CD4-positive, alpha-beta memory T cell (primary cell): Measurements from ENCODE around the gene BIN2. TPM values are rescaled to one million over a fixed set of nuclear protein-coding genes. Genes with fewer than 3 reads are reported as not detected.

Experiments used
- CTCF ChIA-PET: fragments of 350-600 bp; sonication (Branson Sonifier 250); formaldehyde crosslinking; loops from one replicate; lab custom pipeline; 2021; ENCODE audit warnings: inconsistent platforms; ENCODE audit not compliant: partially characterized antibody; lab: Charles Lee
- POLR2A ChIA-PET: fragments of 350-600 bp; sonication (Branson Sonifier 250); formaldehyde crosslinking; loops from one replicate; lab custom pipeline; 2021; ENCODE audit not compliant: partially characterized antibody; lab: Charles Lee
- DNase-seq, 5 donors: peaks; one replicate each; pipeline versions ENCODE4 v3.0.0 to v3.0.0-alpha.2; 2020 to 2022; ENCODE audit warnings: mixed read lengths in 1 of 5
- H3K27ac ChIP-seq: one replicate; pipeline ENCODE4 v1.7.0; 2013; ENCODE audit warnings: low read depth, low read length
- H3K27me3 ChIP-seq: 2 replicates; pipeline ENCODE4 v1.7.0; 2013; ENCODE audit warnings: mild to moderate bottlenecking, low read length, moderate library complexity; ENCODE audit not compliant: insufficient read depth
- H3K36me3 ChIP-seq: 2 replicates; pipeline ENCODE4 v1.7.0; 2013; ENCODE audit warnings: mild to moderate bottlenecking, low read length, moderate library complexity; ENCODE audit not compliant: insufficient read depth
- H3K4me1 ChIP-seq: 2 replicates; pipeline ENCODE4 v1.7.0; 2013; ENCODE audit warnings: mild to moderate bottlenecking, low read length, moderate library complexity; ENCODE audit not compliant: insufficient read depth
- H3K4me3 ChIP-seq, 2 donors: one replicate each; pipeline ENCODE4 v1.7.0; 2013; ENCODE audit warnings: low read length in 2 of 2, mild to moderate bottlenecking in 1 of 2
- H3K9me3 ChIP-seq, 2 donors: one replicate each; pipeline ENCODE4 v1.7.0; 2013; ENCODE audit warnings: low read length in 2 of 2, control low read depth in 1 of 2; ENCODE audit not compliant: control insufficient read depth in 1 of 2
- H3K27ac Mint-ChIP-seq, 7 donors: one replicate each; pipeline ENCODE4 v1.8.0; 2020 to 2021; ENCODE audit warnings: mixed read lengths in 7 of 7, mild to moderate bottlenecking in 6 of 7, inconsistent platforms in 3 of 7, moderate library complexity in 3 of 7
- H3K27me3 Mint-ChIP-seq, 2 donors: one replicate each; pipeline ENCODE4 v1.8.0; 2020 to 2021; ENCODE audit warnings: mixed read lengths in 2 of 2
- H3K36me3 Mint-ChIP-seq, 2 donors: one replicate each; pipeline ENCODE4 v1.8.0; 2020 to 2021; ENCODE audit warnings: mixed read lengths in 2 of 2, inconsistent platforms in 1 of 2, mild to moderate bottlenecking in 1 of 2
- H3K4me1 Mint-ChIP-seq, 4 donors: one replicate each; pipeline ENCODE4 v1.8.0; 2020 to 2021; ENCODE audit warnings: mixed read lengths in 4 of 4, mild to moderate bottlenecking in 1 of 4
- H3K4me3 Mint-ChIP-seq, 8 donors: one replicate each; pipeline ENCODE4 v1.8.0; 2020 to 2021; ENCODE audit warnings: mixed read lengths in 8 of 8, mild to moderate bottlenecking in 7 of 8, moderate library complexity in 6 of 8, inconsistent platforms in 3 of 8
- H3K9me3 Mint-ChIP-seq, 8 donors: one replicate each; pipeline ENCODE4 v1.8.0; 2020 to 2021; ENCODE audit warnings: mixed read lengths in 8 of 8, mild to moderate bottlenecking in 5 of 8, inconsistent platforms in 3 of 8, moderate library complexity in 1 of 8
- intact Hi-C: fragments of 100-400 bp; cut with micrococcal nuclease; formaldehyde crosslinking; loops from one replicate; pipeline ENCODE4 v1.15.1; 2023
- polyA plus RNA-seq, 2 donors: library from polyadenylated mRNA; unstranded; fragments of 300-500 nt; fragmentation: Illumina TruSeq; gene quantifications; one replicate each; pipeline ENCODE4 v1.2.3, GENCODE V29; 2021
- total RNA-seq, 2 experiments: library from RNA; stranded (reverse); gene quantifications; one replicate each; pipeline ENCODE4 v1.2.3, GENCODE V29; 2021

Gene BIN2
- total and polyA plus RNA-seq, 4 experiments from 2014 or later, result 183 to 309 (median 218) TPM

GRCh38 chr12:51346581-51346980 lies 22.6 kb upstream of the BIN2 start, which contains the start of gene CELA1:
Gene CELA1, minus strand, starts transcription at chr12:51346679. Its CDS starts 41 bp downstream, at chr12:51346638.
- H3K27me3 ChIP-seq, result no peaks in the 10 kb centered on the region
- Mint-ChIP-seq H3K36me3 (no peaks in the 10 kb centered on the region), H3K9me3 (peaks cover 0 to 1% (median 0%) of the 10 kb centered on the region in 8 donors), H3K27ac (peak within 1 kb of the TSS in 2 of 7 donors; percentile 52 to 61), H3K4me3 (no peak within 1 kb of the TSS), H3K27me3 (no peaks in the 10 kb centered on the region), H3K4me1 (peaks cover under 1 to 5% (median 2%) of the 10 kb centered on the region in 4 donors)
- ChIA-PET POLR2A (no interaction called here), CTCF (no interaction called here)
- no peak within 1 kb of the TSS for H3K4me3 ChIP-seq
- intact Hi-C loops, result no loop called here
- DNase-seq, result no peak
- H3K9me3 ChIP-seq, result no peaks in the 10 kb centered on the region
- no peaks in the 10 kb centered on the region for H3K36me3 ChIP-seq
- no peak within 1 kb of the TSS for H3K27ac ChIP-seq
- no peaks in the 10 kb centered on the region for H3K4me1 ChIP-seq

- Mint-ChIP-seq H3K27me3 (no peaks in the 10 kb centered on the region), H3K27ac (no peak overlapping the region), H3K9me3 (peaks cover 0 to 1% (median 0%) of the 10 kb centered on the region in 8 donors), H3K36me3 (no peaks in the 10 kb centered on the region), H3K4me1 (peaks cover 6 to 8% (median 7%) of the 10 kb centered on the region in 4 donors), H3K4me3 (no peak overlapping the region)
- CTCF ChIA-PET, result interaction anchor here (1.6 to 1.8 kb wide), 2 partner anchors 25 to 39 kb away, joined by 6 to 7 read pairs; no protein-coding TSS in a partner anchor
- no peaks in the 10 kb centered on the region for H3K9me3 ChIP-seq
- DNase-seq, result no peak
- intact Hi-C loops, result no loop called here
- POLR2A ChIA-PET, result interaction anchor here (0.6 kb wide), 1 partner anchor 128 kb away, joined by 4 read pairs; the partner anchor contains the start of gene POU6F1
- H3K27me3 ChIP-seq, result no peaks in the 10 kb centered on the region
- no peak overlapping the region for H3K4me3 ChIP-seq
- H3K27ac ChIP-seq, result no peak overlapping the region
- H3K4me1 ChIP-seq, result peaks cover 6% of the 10 kb centered on the region
- no peaks in the 10 kb centered on the region for H3K36me3 ChIP-seq
Measured at GRCh38 chr12:51345681-51346080, 21.7 kb upstream of the BIN2 start.

GRCh38 chr12:51343201-51343600 lies 19.2 kb upstream of the BIN2 start:
- ChIA-PET POLR2A (interaction anchor here (5.6 kb wide), 1 partner anchor 73 kb away, joined by 60 read pairs; the partner anchor contains the start of gene SMAGP), CTCF (interaction anchor here (1.4 to 8.1 kb wide), 6 partner anchors 23 to 91 kb away, joined by 3 to 199 read pairs (median 74); partner anchors contain the start of genes BIN2 and SMAGP)
- Mint-ChIP-seq H3K9me3 (peaks cover 0 to 5% (median 0%) of the 10 kb centered on the region in 8 donors), H3K36me3 (no peaks in the 10 kb centered on the region), H3K4me1 (peaks cover 6 to 8% (median 7%) of the 10 kb centered on the region in 4 donors), H3K4me3 (no peak overlapping the region), H3K27ac (no peak overlapping the region), H3K27me3 (no peaks in the 10 kb centered on the region)
- intact Hi-C loops, result no loop called here
- no peaks in the 10 kb centered on the region for H3K9me3 ChIP-seq
- H3K4me3 ChIP-seq, result no peak overlapping the region
- peaks cover 6% of the 10 kb centered on the region for H3K4me1 ChIP-seq
- no peak overlapping the region for H3K27ac ChIP-seq
- no peaks in the 10 kb centered on the region for H3K27me3 ChIP-seq
- H3K36me3 ChIP-seq, result no peaks in the 10 kb centered on the region
- no peak for DNase-seq

- POLR2A ChIA-PET, result interaction anchor here (0.8 to 7.7 kb wide), 10 partner anchors 12 to 125 kb away, joined by 3 to 86 read pairs (median 8); partner anchors contain the start of genes DAZAP2, POU6F1 and SMAGP
- DNase-seq, result no peak
- Histone ChIP-seq H3K27ac (no peak overlapping the region), H3K9me3 (no peaks in the 10 kb centered on the region), H3K4me3 (no peak overlapping the region), H3K4me1 (peaks cover 6% of the 10 kb centered on the region), H3K27me3 (no peaks in the 10 kb centered on the region), H3K36me3 (no peaks in the 10 kb centered on the region)
- Mint-ChIP-seq H3K4me3 (no peak overlapping the region), H3K27ac (peak overlapping the region in 1 of 7 donors; percentile 36), H3K27me3 (no peaks in the 10 kb centered on the region), H3K4me1 (peaks cover 6 to 8% (median 7%) of the 10 kb centered on the region in 4 donors), H3K36me3 (no peaks in the 10 kb centered on the region), H3K9me3 (peaks cover 0 to 5% (median 0%) of the 10 kb centered on the region in 8 donors)
- CTCF ChIA-PET, result interaction anchor here (1.0 to 8.1 kb wide), 12 partner anchors 22 to 281 kb away, joined by 3 to 199 read pairs (median 15); partner anchors contain the start of genes BIN2 and SMAGP
- intact Hi-C loops, result no loop called here
Measured at GRCh38 chr12:51342416-51342815, 18.4 kb upstream of the BIN2 start.

GRCh38 chr12:51341251-51342007 lies 17.5 kb upstream of the BIN2 start:
- no peaks in the 10 kb centered on the region for H3K36me3 ChIP-seq
- no peaks in the 10 kb centered on the region for H3K27me3 Mint-ChIP-seq
- H3K27me3 ChIP-seq, result no peaks in the 10 kb centered on the region
- no peak overlapping the region for H3K4me3 ChIP-seq
- H3K27ac ChIP-seq, result no peak overlapping the region
- peaks cover 0 to 5% (median 0%) of the 10 kb centered on the region in 8 donors for H3K9me3 Mint-ChIP-seq
- peak overlapping the region in 6 of 7 donors; percentile 38 to 89 (median 68) for H3K27ac Mint-ChIP-seq
- peaks cover 6 to 9% (median 8%) of the 10 kb centered on the region in 4 donors for H3K4me1 Mint-ChIP-seq
- DNase-seq, result peak; percentile 72 to 77 (median 75)
- POLR2A ChIA-PET, result interaction anchor here (0.5 to 7.7 kb wide), 28 partner anchors 9 to 576 kb away, joined by 3 to 86 read pairs (median 5); partner anchors contain the start of genes BIN2, CSRNP2, DAZAP2 and LETMD1
- no peaks in the 10 kb centered on the region for H3K36me3 Mint-ChIP-seq
- peaks cover 6% of the 10 kb centered on the region for H3K4me1 ChIP-seq
- CTCF ChIA-PET, result interaction anchor here (0.5 to 8.1 kb wide), 46 partner anchors 9 to 1058 kb away, joined by 3 to 199 read pairs (median 6); partner anchors contain the start of genes BIN2, DAZAP2, LETMD1 and POU6F1
- peak overlapping the region in 5 of 8 donors; percentile 39 to 77 (median 64) for H3K4me3 Mint-ChIP-seq
- intact Hi-C loops, result loop anchor here (1.0 kb wide), 5 partner anchors 22 to 294 kb away; no protein-coding TSS in a partner anchor
- no peaks in the 10 kb centered on the region for H3K9me3 ChIP-seq

- POLR2A ChIA-PET, result interaction anchor here (2.6 to 7.7 kb wide), 4 partner anchors 11 to 70 kb away, joined by 31 to 86 read pairs (median 47); partner anchors contain the start of genes BIN2 and SMAGP
- Mint-ChIP-seq H3K27me3 (no peaks in the 10 kb centered on the region), H3K36me3 (no peaks in the 10 kb centered on the region), H3K27ac (no peak overlapping the region), H3K4me3 (no peak overlapping the region), H3K4me1 (peaks cover 6 to 13% (median 8%) of the 10 kb centered on the region in 4 donors), H3K9me3 (peaks cover 0 to 7% (median 0%) of the 10 kb centered on the region in 8 donors)
- H3K9me3 ChIP-seq, result no peaks in the 10 kb centered on the region
- H3K27me3 ChIP-seq, result no peaks in the 10 kb centered on the region
- peaks cover 6% of the 10 kb centered on the region for H3K4me1 ChIP-seq
- CTCF ChIA-PET, result interaction anchor here (1.5 to 8.1 kb wide), 10 partner anchors 8 to 574 kb away, joined by 6 to 199 read pairs (median 28); partner anchors contain the start of genes BIN2, LETMD1 and SMAGP
- no peaks in the 10 kb centered on the region for H3K36me3 ChIP-seq
- no peak overlapping the region for H3K4me3 ChIP-seq
- no peak for DNase-seq
- intact Hi-C loops, result no loop called here
- no peak overlapping the region for H3K27ac ChIP-seq
Measured at GRCh38 chr12:51339750-51340149, 15.8 kb upstream of the BIN2 start.
